HepG2 (cell line): ENCODE measurements around the gene TRPT1. TPM values are rescaled to one million over a fixed set of nuclear protein-coding genes. Genes with fewer than 3 reads are reported as not detected.

Experiments used
- BCL3 ChIP-seq: sonication (generic); formaldehyde crosslinking; IDR thresholded peaks from 2 replicates; pipeline ENCODE4 v1.5.1; 2020; ENCODE audit warnings: mild to moderate bottlenecking, missing genetic modification reagents, moderate library complexity
- CAMTA2 ChIP-seq: sonication (generic); formaldehyde crosslinking; IDR thresholded peaks from 2 replicates; pipeline ENCODE4 v1.4.0; 2020; ENCODE audit warnings: mild to moderate bottlenecking, missing genetic modification reagents, borderline replicate concordance
- NFE2L1 ChIP-seq: sonication (generic); formaldehyde crosslinking; IDR thresholded peaks from 2 replicates; pipeline ENCODE4 v1.4.0; 2020; ENCODE audit warnings: missing genetic modification reagents, mild to moderate bottlenecking, borderline replicate concordance
- NFYC ChIP-seq: IDR thresholded peaks from 2 replicates; pipeline ENCODE4 v1.6.1; 2016; ENCODE audit warnings: missing genetic modification reagents, missing compliant biosample characterization
- POLR2AphosphoS2 ChIP-seq: IDR thresholded peaks from 2 replicates; pipeline ENCODE4 v1.6.1; 2011; ENCODE audit warnings: low read depth, low read length, improper control_type of control experiment
- TOPORS ChIP-seq: sonication (generic); formaldehyde crosslinking; IDR thresholded peaks from 2 replicates; pipeline ENCODE4 v1.8.0; 2023; ENCODE audit warnings: mild to moderate bottlenecking, missing genetic modification reagents
- ZNF274 ChIP-seq: sonication (generic); formaldehyde crosslinking; IDR thresholded peaks from 2 replicates; pipeline ENCODE4 v1.5.1; 2020; ENCODE audit warnings: mild to moderate bottlenecking, missing genetic modification reagents
- ZNF276 ChIP-seq: sonication (generic); formaldehyde crosslinking; IDR thresholded peaks from 2 replicates; pipeline ENCODE4 v1.4.0; 2020; ENCODE audit warnings: mild to moderate bottlenecking, low read depth, missing genetic modification reagents
- ZNF3 ChIP-seq: IDR thresholded peaks from 2 replicates; pipeline ENCODE4 v1.7.0; 2017; ENCODE audit warnings: inconsistent platforms
- ZNF34 ChIP-seq: sonication (generic); formaldehyde crosslinking; IDR thresholded peaks from 2 replicates; pipeline ENCODE4 v1.4.0; 2020; ENCODE audit warnings: mild to moderate bottlenecking, missing genetic modification reagents, borderline replicate concordance
- ZNF468 ChIP-seq: sonication (generic); formaldehyde crosslinking; IDR thresholded peaks from 2 replicates; pipeline ENCODE4 v1.8.0; 2022; ENCODE audit warnings: mild to moderate bottlenecking, moderate library complexity, missing genetic modification reagents
- ZNF546 ChIP-seq: sonication (generic); formaldehyde crosslinking; conservative IDR thresholded peaks from 2 replicates; pipeline ENCODE4 v1.8.1; 2023; ENCODE audit warnings: mild to moderate bottlenecking, missing genetic modification reagents
- ZNF558 ChIP-seq: sonication (generic); formaldehyde crosslinking; IDR thresholded peaks from 2 replicates; pipeline ENCODE4 v1.9.0; 2022; ENCODE audit warnings: mild to moderate bottlenecking, missing genetic modification reagents, borderline replicate concordance
- ZNF614 ChIP-seq: IDR thresholded peaks from 2 replicates; pipeline ENCODE4 v1.6.1; 2018; ENCODE audit warnings: missing biosample characterization, missing genetic modification reagents, inconsistent platforms, borderline replicate concordance
- ZNF747 ChIP-seq: sonication (generic); formaldehyde crosslinking; IDR thresholded peaks from 2 replicates; pipeline ENCODE4 v1.8.1; 2023; ENCODE audit warnings: missing genetic modification reagents, mild to moderate bottlenecking, borderline replicate concordance
- ZNF788 ChIP-seq: sonication (generic); formaldehyde crosslinking; IDR thresholded peaks from 2 replicates; pipeline ENCODE4 v1.5.0; 2020; ENCODE audit warnings: mild to moderate bottlenecking, missing genetic modification reagents, borderline replicate concordance
- polyA plus RNA-seq, 8 experiments: library from polyadenylated mRNA; depleted of rRNA in 3 of 8; stranded (reverse) in 7 of 8; unstranded in 1 of 8; fragments of >200 nt; fragmentation: Illumina TruSeq in 4 of 8; extraction: Trizol in 4 of 8; gene quantifications; 2 replicates each; pipeline versions ENCODE4 v1.2.1 to v1.2.3, GENCODE V29; 2011 to 2016; ENCODE audit warnings: low read depth in 4 of 8, missing spikeins in 1 of 8, mixed read lengths in 1 of 8; ENCODE audit not compliant: insufficient read depth in 1 of 8
- total RNA-seq, 5 experiments: library from RNA; depleted of rRNA; stranded (reverse); fragments of >200 nt; fragmentation: Illumina TruSeq; extraction: Trizol; gene quantifications; 2 replicates each; pipeline ENCODE4 v1.2.3, GENCODE V29; 2016; ENCODE audit warnings: low read depth in 1 of 5
- TF ChIP-seq, protein P1 (sequence below): sonication (generic); formaldehyde crosslinking; IDR thresholded peaks from 2 replicates; pipeline ENCODE4 v1.5.0; 2020; ENCODE audit warnings: mild to moderate bottlenecking, missing genetic modification reagents, moderate library complexity
- TF ChIP-seq, protein P2 (sequence below), 2 experiments: sonication (generic) in 1 of 2; formaldehyde crosslinking in 1 of 2; IDR thresholded peaks; 2 replicates each; pipeline versions ENCODE4 v1.4.0 to v1.6.1; 2018 to 2020; ENCODE audit warnings: missing genetic modification reagents in 2 of 2, borderline replicate concordance in 1 of 2, low read depth in 1 of 2, mild to moderate bottlenecking in 1 of 2, missing biosample characterization in 1 of 2

Gene TRPT1
- total and polyA plus RNA-seq, 2 of the 13 experiments (the other 11 are each of a cell fraction or from before 2014, with no cell fraction given), result 24.8 to 40.7 TPM

DNA sequence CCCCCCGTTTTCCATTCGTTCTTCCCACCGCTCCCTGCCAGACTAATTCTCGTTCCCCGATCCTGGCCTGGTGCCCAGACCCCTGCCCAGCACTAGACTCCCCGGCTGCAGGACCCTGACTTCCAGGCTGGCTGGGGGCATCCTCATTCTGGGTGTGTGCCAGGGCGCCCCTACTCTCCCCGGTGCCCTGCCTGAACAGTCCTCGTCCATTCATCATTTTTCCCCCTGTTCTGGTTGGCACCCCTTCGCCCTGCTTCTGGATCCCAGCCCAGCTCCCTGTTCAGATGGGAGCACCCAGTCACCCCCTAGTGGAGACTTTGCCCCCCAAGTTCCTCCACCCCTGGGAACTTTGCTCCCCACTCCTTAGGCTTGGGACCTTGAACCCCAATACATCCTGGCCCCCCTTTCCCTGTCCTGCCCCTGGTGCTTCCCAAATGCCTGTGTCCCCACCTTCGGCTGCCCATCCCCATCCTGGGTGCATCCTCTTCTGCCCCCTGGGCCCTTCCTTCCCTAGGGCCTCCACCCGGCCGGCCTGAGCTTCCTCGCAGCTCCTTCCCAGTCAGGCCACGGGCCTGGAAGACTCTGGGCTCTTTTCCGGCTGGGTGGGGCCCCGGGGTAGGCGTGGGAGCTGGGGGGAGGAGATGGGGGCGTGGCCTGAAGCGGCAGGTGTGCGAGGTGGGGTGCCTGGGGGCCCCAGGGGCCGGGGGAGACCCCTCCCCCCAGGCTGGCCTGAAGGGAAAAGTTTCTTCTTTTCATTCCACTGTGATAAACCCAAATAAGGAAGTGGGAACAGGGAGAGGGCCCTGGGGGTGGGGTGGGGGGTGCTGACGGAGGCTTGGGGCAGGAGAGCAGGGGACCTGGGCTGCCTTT is 26.3 kb upstream of the TRPT1 start (continued):
- TF ChIP-seq ZNF747 (CRISPR knock-in tag), result 0 out of 2 replicates have a peak, but pooled peaks have one; percentile 40
- 0 out of 2 replicates have a peak, but pooled peaks have one; percentile 34 for TF ChIP-seq ZNF558 (CRISPR knock-in tag)
- TF ChIP-seq, protein P1, sequence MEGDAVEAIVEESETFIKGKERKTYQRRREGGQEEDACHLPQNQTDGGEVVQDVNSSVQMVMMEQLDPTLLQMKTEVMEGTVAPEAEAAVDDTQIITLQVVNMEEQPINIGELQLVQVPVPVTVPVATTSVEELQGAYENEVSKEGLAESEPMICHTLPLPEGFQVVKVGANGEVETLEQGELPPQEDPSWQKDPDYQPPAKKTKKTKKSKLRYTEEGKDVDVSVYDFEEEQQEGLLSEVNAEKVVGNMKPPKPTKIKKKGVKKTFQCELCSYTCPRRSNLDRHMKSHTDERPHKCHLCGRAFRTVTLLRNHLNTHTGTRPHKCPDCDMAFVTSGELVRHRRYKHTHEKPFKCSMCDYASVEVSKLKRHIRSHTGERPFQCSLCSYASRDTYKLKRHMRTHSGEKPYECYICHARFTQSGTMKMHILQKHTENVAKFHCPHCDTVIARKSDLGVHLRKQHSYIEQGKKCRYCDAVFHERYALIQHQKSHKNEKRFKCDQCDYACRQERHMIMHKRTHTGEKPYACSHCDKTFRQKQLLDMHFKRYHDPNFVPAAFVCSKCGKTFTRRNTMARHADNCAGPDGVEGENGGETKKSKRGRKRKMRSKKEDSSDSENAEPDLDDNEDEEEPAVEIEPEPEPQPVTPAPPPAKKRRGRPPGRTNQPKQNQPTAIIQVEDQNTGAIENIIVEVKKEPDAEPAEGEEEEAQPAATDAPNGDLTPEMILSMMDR (CRISPR knock-in tag), result peak; percentile 54
- TF ChIP-seq, protein P2, sequence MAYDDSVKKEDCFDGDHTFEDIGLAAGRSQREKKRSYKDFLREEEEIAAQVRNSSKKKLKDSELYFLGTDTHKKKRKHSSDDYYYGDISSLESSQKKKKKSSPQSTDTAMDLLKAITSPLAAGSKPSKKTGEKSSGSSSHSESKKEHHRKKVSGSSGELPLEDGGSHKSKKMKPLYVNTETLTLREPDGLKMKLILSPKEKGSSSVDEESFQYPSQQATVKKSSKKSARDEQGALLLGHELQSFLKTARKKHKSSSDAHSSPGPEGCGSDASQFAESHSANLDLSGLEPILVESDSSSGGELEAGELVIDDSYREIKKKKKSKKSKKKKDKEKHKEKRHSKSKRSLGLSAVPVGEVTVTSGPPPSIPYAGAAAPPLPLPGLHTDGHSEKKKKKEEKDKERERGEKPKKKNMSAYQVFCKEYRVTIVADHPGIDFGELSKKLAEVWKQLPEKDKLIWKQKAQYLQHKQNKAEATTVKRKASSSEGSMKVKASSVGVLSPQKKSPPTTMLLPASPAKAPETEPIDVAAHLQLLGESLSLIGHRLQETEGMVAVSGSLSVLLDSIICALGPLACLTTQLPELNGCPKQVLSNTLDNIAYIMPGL (CRISPR knock-in tag; IDR thresholded peaks at IDR 0.05; ENCODE audit: borderline replicate concordance in 1 of 2, low read depth in 1 of 2), result peak; percentile 34 to 64; a peak in 2 of 4 replicates
- no peak for TF ChIP-seq ZNF34 (CRISPR knock-in tag)
- no peak for TF ChIP-seq ZNF614 (CRISPR knock-in tag)
- TF ChIP-seq ZNF276 (CRISPR knock-in tag), result no peak
- no peak for TF ChIP-seq BCL3 (CRISPR knock-in tag)
- no peak for TF ChIP-seq NFE2L1 (CRISPR knock-in tag)
- 0 out of 2 replicates have a peak, but pooled peaks have one; percentile 1 for TF ChIP-seq ZNF274 (CRISPR knock-in tag)
- TF ChIP-seq ZNF788 (CRISPR knock-in tag), result no peak
- TF ChIP-seq NFYC (CRISPR knock-in tag), result no peak
- 0 out of 2 replicates have a peak, but pooled peaks have one; percentile 30 for TF ChIP-seq ZNF546 (CRISPR knock-in tag)
- TF ChIP-seq ZNF468, result no peak
- no peak for TF ChIP-seq ZNF3 (CRISPR knock-in tag)
- no peak for TF ChIP-seq CAMTA2 (CRISPR knock-in tag)
- no peak for TF ChIP-seq TOPORS (CRISPR knock-in tag)
- no peak for TF ChIP-seq POLR2AphosphoS2
